ENCODE data around the gene CA9.

The CA9 gene

DNA sequence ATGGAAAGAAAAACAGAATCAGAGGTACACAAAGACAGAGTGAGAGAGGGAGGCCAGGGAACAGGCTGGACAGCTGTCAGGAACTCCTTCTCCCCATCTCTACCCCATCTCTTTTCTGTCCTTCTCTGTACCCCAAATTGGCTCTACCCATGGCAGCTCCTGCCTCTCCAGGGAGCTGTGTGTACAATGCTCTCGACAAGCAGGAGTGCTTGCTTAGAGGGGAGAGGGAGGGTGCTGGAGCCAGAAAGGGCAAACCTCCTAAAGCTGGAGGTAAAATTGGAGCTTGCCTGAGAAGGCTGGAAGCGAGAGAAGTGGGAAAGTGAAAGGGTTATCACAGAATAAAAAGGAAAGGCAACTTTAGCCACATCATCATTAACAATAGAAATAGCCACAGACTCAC, 9.6 kb downstream of the CA9 start:
- Histone ChIP-seq H3K9me3 (no peaks in the 10 kb centered on the region), H3K4me1 (0 out of 2 replicates have a peak, but pooled peaks cover 2% of the 10 kb centered on the region), H3K27me3 (no peaks in the 10 kb centered on the region), H3K36me3 (no peaks in the 10 kb centered on the region), H3K4me3 (ENCODE audit: low read depth, low read length) (no peak overlapping the region)
- no peak for DNase-seq
- no peak for TF ChIP-seq CTCF (IDR thresholded peaks at IDR 0.05; ENCODE audit: low read depth, low read length)

- TF ChIP-seq CTCF (IDR thresholded peaks at IDR 0.05; ENCODE audit: low read depth, low read length) = no peak
- no peaks in the 10 kb centered on the region for H3K9me3 ChIP-seq
- no peaks in the 10 kb centered on the region for H3K27me3 ChIP-seq
- H3K4me1 ChIP-seq = peaks cover 2% of the 10 kb centered on the region; the same call in 1 of the 2 replicates
- no peak for DNase-seq
- no peak overlapping the region for H3K4me3 ChIP-seq (ENCODE audit: low read depth, low read length)
- H3K36me3 ChIP-seq = no peaks in the 10 kb centered on the region
Measured at GRCh38 chr9:35684921-35685320, 11.2 kb downstream of the CA9 start.

DNA sequence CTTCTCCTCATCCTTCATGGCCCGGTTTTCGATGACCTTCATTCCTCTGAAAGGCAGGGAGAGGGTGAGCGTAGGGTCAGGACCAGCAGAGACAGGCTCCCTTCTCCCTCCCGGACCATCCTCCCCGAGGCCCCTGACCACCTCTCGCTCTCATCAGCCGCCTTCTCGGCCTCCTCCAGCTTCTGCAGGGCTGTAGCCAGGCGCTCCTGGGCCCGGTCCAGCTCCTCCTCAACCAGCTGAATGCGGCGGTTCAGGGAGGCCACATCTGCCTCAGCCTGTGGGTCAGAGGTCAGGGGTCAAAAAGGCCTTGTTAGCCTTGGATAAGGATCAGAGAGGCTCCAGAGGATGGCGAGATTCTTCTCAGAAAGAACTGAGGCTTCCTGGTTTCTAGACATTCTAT, 11.8 kb downstream of the CA9 start:
- no peaks in the 10 kb centered on the region for H3K36me3 ChIP-seq
- TF ChIP-seq CTCF (IDR thresholded peaks at IDR 0.05; ENCODE audit: low read depth, low read length) = no peak
- H3K9me3 ChIP-seq = no peaks in the 10 kb centered on the region
- peaks cover 2% of the 10 kb centered on the region; the same call in 1 of the 2 replicates for H3K4me1 ChIP-seq
- no peak overlapping the region for H3K4me3 ChIP-seq (ENCODE audit: low read depth, low read length)
- DNase-seq = no peak
- H3K27me3 ChIP-seq = no peaks in the 10 kb centered on the region

- Histone ChIP-seq H3K9me3 (no peaks in the 10 kb centered on the region), H3K36me3 (no peaks in the 10 kb centered on the region), H3K4me3 (ENCODE audit: low read depth, low read length) (no peak overlapping the region), H3K27me3 (no peaks in the 10 kb centered on the region), H3K4me1 (no peaks in the 10 kb centered on the region; the same call in 1 of the 2 replicates)
- no peak for DNase-seq
- no peak for TF ChIP-seq CTCF (IDR thresholded peaks at IDR 0.05; ENCODE audit: low read depth, low read length)
Measured at GRCh38 chr9:35686222-35687203, 12.8 kb downstream of the CA9 start.

DNA sequence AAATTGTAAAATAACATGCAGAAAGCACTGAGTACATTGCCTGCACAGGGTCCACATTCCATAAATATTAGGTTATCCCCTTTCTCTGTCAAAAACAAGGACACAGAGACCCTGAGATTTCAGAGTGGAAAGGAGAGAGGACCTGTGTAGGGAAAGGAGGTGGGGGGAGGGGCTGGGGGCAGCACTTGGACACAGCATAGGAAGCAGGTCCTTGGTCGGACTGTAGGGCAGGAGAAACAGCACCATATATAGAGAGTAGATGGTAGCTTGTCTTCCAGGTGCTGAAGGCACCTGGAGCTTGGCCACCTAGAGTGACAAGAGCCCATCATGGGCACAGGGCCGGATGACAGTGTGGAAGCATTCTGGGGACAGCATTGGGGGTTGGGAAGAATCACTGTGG, 13.6 kb downstream of the CA9 start:
- H3K27me3 ChIP-seq = no peaks in the 10 kb centered on the region
- no peak for DNase-seq
- no peak for TF ChIP-seq CTCF (IDR thresholded peaks at IDR 0.05; ENCODE audit: low read depth, low read length)
- no peaks in the 10 kb centered on the region for H3K36me3 ChIP-seq
- no peaks in the 10 kb centered on the region for H3K9me3 ChIP-seq
- no peak overlapping the region for H3K4me3 ChIP-seq (ENCODE audit: low read depth, low read length)
- H3K4me1 ChIP-seq = no peaks in the 10 kb centered on the region; the same call in 1 of the 2 replicates

DNA sequence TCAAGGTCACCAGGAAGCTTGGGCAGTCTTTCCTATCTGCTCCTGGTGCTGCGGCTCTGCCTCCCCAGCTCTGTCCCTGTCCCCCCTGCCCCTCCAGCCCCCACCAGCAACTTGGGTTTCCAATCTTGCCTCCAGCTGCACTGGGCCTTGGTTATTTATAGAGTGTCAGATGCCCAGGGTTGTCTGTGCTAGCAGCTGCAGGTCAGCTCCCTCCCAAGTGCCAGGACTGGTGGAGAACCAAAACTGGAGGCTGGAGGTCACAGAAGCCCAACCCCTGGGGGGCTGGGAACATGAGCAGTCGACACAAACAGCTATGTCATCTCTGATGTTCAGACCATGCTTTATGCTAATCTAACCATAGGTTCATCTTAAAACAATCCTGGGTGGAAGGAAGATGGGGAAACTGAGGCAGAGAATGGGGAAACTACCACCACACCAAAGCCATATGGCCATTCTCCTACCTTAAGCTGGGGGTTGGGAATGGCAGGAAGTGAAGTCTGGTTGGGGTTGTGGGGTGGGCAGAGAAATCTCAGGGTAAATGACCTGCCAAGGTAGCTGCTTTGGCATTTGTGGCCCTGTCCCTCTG, 14.3 kb downstream of the CA9 start:
- Histone ChIP-seq H3K4me3 (ENCODE audit: low read depth, low read length) (no peak overlapping the region), H3K36me3 (no peaks in the 10 kb centered on the region), H3K27me3 (no peaks in the 10 kb centered on the region), H3K4me1 (no peaks in the 10 kb centered on the region; the same call in 1 of the 2 replicates), H3K9me3 (no peaks in the 10 kb centered on the region)
- no peak for TF ChIP-seq CTCF (IDR thresholded peaks at IDR 0.05; ENCODE audit: low read depth, low read length)
- DNase-seq = no peak
